ENCODE data around the gene SLAMF6. TPM values are rescaled to one million over a fixed set of nuclear protein-coding genes. Genes with fewer than 3 reads are reported as not detected.

SLAMF6 gene
- total and polyA plus RNA-seq, 10 of the 15 experiments (the other 5 are each of a cell fraction or from before 2014, with no cell fraction given) = 20.5 to 89.6 (median 36.5) TPM

- TF ChIP-seq ZBTB40 (IDR thresholded peaks at IDR 0.05; ENCODE audit: borderline replicate concordance) (no peak), ZNF687 (IDR thresholded peaks at IDR 0.05) (peak; percentile 95), ZNF384 (IDR thresholded peaks at IDR 0.05; ENCODE audit: borderline replicate concordance, low read depth, low read length) (no peak), MEF2B (IDR thresholded peaks at IDR 0.05; ENCODE audit: partially characterized antibody, poor library complexity, severe bottlenecking) (peak; percentile 92)
These were observed 30.7 kb upstream of the SLAMF6 start (continued) for GRCh38 chr1:160553778-160554177.
